Measurements from ENCODE around the gene SNAP25.
A peak's percentile ranks its signal among the peaks of the same experiment; 100 is the strongest.

The SNAP25 gene

DNA sequence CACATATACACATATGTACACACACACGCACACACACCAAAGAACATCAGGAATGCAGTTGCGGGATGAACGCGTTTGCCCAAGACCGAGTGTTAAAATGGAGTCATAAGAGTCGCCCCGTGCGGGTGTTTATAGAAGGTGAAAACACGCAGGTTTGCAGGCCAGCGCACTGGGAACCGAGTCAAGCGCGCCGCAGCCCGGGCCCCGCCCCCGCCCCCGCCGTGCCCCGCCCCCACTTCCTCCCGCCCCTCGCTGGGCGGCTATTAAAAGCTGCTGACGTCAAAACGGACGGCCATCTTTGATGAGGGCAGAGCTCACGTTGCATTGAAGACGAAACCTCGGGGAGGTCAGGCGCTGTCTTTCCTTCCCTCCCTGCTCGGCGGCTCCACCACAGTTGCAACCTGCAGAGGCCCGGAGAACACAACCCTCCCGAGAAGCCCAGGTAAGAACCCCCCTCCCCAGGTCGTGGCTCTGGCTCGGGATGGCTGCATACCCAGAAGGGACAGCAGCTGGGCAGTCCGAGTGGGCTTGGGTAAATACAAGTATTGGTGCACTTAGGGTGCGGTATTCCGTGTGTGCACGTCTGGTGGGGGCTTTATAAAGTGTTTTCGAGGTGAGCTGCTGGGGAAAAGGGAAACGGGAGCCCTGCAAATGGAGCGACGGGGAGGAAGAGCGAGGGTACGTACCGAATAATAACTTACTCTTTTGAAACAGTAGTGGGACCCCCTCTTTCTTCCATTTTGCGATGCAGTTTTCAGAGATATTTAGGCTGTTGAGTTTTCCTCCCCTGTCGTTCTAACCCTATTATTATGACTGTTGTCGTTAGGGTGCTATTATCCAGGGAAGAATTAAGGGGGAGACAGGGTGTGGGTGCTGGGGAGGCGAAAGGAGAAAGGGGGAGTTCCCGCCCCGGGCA is at the start of gene SNAP25:
TSS of gene SNAP25 (plus strand) at position 295 of the 916 bp plus-strand sequence. CDS start 56,662 bp downstream, outside the sequence.
- Mint-ChIP-seq H3K27ac (peak within 1 kb of the TSS; percentile 49), H3K4me3 (peak within 1 kb of the TSS; percentile 53), H3K27me3 (peaks cover 41% of the 10 kb centered on the region), H3K9me3 (peaks cover 17% of the 10 kb centered on the region), H3K4me1 (peaks cover 15% of the 10 kb centered on the region), H3K36me3 (no peaks in the 10 kb centered on the region)

DNA sequence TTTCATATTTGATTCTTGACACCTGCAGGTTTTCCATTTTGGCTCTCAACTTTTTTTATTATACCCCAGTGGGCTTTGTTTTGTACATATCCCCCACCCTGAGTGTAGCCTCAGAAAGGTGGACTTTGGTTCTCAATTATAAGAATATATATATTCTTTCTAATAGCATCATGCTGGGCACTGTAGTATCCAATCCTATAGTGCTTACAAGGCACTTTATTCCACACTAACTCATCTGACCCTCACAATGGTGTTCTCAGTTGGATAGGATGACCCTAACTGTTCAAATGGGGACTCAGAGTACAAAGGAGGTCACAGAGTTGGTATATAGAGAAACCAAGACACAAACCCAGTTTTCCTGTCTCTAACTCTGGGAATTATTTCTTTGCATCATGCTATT is 48.9 kb upstream of the SNAP25 start:
- Mint-ChIP-seq H3K4me1 (peaks cover 4% of the 10 kb centered on the region), H3K4me3 (no peak overlapping the region), H3K27me3 (peaks cover 23% of the 10 kb centered on the region), H3K36me3 (peaks cover 1% of the 10 kb centered on the region), H3K9me3 (no peaks in the 10 kb centered on the region), H3K27ac (no peak overlapping the region)

DNA sequence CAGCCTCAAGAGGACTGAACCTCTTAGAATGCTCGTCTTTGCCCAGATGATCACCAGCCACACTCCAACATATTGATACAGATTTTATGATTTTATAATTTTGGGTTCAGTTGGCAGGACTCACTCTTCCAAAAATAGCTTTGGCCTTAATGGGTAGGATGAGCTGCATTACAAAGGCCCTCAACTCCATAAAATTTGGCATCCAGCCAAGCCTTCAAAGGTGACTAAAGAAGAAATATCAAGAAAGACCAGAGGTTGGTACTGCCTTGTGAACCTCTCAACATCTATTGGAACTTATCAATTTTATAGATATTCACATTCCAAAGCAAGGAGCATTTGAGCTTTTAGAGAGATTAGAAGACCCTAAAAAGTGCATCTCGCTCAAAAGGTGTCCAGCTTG is 48.4 kb upstream of the SNAP25 start:
- H3K4me3 Mint-ChIP-seq: no peak overlapping the region
- no peak overlapping the region for H3K27ac Mint-ChIP-seq
- peaks cover 4% of the 10 kb centered on the region for H3K4me1 Mint-ChIP-seq
- H3K9me3 Mint-ChIP-seq: no peaks in the 10 kb centered on the region
- H3K36me3 Mint-ChIP-seq: peaks cover 1% of the 10 kb centered on the region
- H3K27me3 Mint-ChIP-seq: peaks cover 23% of the 10 kb centered on the region

DNA sequence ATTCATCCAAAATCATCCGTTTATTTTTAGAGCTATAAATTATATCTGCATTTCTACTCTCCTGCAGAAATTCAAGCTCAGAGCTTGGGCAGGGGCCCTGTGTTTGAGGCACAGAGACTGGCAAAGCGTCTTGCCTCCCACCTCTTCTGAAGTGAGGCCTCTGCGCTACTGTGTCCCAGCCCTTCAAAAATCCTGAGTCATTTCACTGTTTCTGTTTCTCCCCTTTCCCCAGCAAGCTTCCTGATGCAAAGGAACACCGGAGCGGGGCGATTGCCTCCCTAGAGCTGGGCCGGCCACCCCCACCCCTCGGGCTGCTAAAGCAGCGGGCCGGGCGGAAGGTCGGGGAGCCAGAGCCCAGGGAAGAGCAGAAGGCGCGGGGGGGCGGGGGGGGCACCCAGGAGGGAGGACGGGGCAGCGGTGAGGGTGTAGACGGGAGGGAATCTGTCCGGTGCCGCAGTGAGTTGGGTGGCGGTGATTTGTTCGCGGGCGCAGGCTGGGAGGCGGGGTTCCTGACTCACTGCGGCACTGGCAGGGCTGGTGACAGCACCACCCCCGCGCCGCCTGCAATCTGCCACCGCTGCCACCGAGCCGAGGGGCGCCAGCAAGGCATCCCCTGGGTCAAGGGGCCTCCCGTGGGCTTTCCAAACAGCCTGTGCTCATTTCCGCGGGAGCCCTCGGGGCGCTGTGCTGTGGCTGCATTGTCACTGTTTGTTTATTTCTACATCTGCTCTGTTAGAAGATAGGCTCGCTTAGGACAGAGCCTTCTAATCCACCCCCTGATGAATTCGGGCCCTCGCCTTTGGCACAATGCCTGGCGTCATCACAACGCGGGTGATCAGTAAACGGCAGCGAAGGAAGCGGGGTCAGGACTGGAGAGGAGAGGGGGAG is 46.5 kb upstream of the SNAP25 start:
- H3K4me3 Mint-ChIP-seq: no peak overlapping the region
- no peaks in the 10 kb centered on the region for H3K9me3 Mint-ChIP-seq
- H3K36me3 Mint-ChIP-seq: peaks cover 1% of the 10 kb centered on the region
- H3K27ac Mint-ChIP-seq: no peak overlapping the region
- peaks cover 4% of the 10 kb centered on the region for H3K4me1 Mint-ChIP-seq
- peaks cover 26% of the 10 kb centered on the region for H3K27me3 Mint-ChIP-seq

DNA sequence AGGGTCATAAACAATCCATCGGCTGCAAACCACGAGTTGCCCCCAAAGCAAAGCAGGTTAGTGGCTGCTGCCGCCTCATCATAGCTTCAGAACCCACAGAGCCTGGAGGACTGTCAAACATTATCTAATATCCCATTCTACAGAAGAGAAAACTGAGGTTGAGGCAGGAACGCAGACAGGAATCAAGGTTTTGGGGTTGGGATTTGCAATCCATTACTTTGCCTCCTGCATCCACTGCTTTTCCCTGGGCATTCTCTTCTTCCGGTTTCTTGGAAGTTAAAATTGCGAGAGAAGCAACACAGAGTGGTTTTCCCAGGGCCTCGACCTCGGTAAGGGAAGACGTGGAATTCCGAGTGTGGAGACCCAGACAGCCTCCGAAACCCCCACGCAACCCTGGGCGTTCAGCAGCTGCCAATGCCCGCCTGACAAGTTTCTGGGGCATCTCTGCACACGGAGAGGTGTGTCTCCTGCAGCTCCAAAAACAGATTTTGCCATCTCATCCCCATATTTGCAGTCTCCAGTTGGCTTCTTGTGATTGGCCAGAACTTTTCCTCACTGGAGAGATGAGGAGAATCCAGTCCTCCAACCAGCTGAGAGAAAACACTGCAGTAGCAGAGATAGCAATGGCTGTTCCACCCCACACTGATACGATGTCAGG is 45.5 kb upstream of the SNAP25 start:
- Mint-ChIP-seq H3K36me3 (peaks cover 1% of the 10 kb centered on the region), H3K4me3 (no peak overlapping the region), H3K27me3 (peaks cover 28% of the 10 kb centered on the region), H3K9me3 (no peaks in the 10 kb centered on the region), H3K4me1 (peaks cover 4% of the 10 kb centered on the region), H3K27ac (no peak overlapping the region)

DNA sequence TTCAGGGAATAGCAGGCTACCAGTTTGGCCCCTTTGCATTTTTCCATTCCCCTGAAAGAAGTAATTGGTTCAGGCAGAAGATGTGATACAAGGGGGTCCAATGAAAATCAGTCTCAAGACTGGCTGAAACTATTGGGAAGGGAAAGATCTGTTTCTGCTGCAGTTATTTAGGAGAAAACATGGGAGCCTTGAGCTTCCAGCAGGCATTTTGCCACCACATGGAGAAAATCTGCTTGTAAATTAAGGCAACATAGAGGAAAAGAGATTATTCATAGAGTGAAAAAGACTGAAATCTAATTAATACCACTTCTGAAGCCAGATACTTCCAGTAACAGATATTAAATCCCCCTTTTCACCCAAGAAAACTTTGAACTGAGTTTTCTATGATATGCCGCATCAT is 44.2 kb upstream of the SNAP25 start:
- Mint-ChIP-seq H3K4me1 (peaks cover 4% of the 10 kb centered on the region), H3K27me3 (peaks cover 28% of the 10 kb centered on the region), H3K36me3 (peaks cover 1% of the 10 kb centered on the region)

DNA sequence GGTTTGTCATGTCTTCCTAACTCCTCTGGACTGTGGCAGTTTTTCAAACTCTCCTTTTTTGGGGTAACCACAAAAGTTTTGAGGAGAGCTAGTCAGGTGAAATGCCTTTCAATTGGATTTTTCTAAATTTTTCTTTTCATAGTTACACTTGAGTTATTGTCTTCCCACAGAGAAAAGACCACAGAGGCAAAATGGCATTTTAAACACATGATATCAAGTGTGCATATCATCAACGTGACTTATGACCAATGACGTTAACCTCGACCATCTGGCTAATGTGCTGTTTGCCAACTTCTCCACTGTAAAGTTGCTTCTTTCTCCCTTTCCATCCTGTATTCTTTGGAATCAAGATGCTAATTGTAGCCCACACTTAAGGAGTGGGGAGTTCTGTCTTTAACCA is 41.3 kb upstream of the SNAP25 start:
- H3K36me3 Mint-ChIP-seq: no peaks in the 10 kb centered on the region
- no peaks in the 10 kb centered on the region for H3K9me3 Mint-ChIP-seq
- no peak overlapping the region for H3K27ac Mint-ChIP-seq

More for the DNA sequence above, 44.2 kb upstream of the SNAP25 start:
- H3K9me3 Mint-ChIP-seq: no peaks in the 10 kb centered on the region
- H3K4me3 Mint-ChIP-seq: no peak overlapping the region
- H3K27ac Mint-ChIP-seq: no peak overlapping the region

DNA sequence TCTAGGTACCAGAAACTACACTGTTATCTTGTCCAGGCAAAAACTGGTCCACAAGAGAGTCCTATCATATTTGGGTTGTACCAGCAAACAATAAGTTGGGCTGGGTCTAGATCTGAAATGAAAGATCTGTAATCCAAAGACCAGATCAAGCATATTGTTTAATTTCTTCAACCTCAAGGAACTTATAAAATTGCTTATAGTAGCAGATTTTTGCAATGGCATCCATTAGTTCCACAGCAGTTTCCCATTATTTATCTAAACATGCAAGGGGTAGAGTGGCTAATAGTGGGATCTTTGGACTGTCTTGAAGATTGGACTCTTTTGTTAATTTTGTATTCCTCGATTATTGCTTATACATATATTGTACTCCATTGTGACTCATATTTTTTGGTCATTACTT is 40.5 kb upstream of the SNAP25 start:
- Mint-ChIP-seq H3K27me3 (peaks cover 12% of the 10 kb centered on the region), H3K27ac (no peak overlapping the region), H3K9me3 (no peaks in the 10 kb centered on the region), H3K4me1 (no peaks in the 10 kb centered on the region), H3K4me3 (no peak overlapping the region), H3K36me3 (no peaks in the 10 kb centered on the region)

More for the DNA sequence above, 41.3 kb upstream of the SNAP25 start:
- peaks cover 3% of the 10 kb centered on the region for H3K4me1 Mint-ChIP-seq
- no peak overlapping the region for H3K4me3 Mint-ChIP-seq
- peaks cover 17% of the 10 kb centered on the region for H3K27me3 Mint-ChIP-seq

DNA sequence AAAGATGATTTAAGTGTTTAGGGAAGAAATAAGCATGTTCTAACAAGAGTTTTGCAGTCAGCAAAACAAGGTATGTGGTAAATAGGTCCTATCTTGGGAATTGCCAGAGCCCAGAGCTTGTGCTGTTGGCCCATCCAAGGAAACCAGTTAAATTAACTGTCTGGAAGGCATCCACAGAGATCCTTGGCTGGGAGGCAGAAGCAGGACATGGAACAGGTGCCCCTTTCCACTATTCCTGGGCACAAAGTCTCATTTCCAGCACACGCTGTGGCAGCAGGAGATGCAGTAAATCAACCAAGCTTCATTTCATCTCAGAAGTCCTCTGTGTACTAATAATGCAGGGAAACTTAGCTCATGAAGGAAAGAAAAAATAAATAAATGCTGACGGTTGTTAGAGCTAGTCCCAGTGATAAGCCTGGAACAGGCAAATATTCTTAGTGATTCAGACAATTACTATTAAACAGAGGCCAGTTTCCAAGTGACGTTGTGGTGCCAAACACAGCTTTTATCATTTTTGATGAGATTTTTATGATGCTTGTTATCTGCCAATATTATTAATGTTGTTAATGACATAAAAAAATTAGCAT is 39.8 kb upstream of the SNAP25 start:
- Mint-ChIP-seq H3K36me3 (no peaks in the 10 kb centered on the region), H3K27me3 (peaks cover 9% of the 10 kb centered on the region), H3K27ac (no peak overlapping the region), H3K4me1 (no peaks in the 10 kb centered on the region), H3K4me3 (no peak overlapping the region), H3K9me3 (no peaks in the 10 kb centered on the region)

DNA sequence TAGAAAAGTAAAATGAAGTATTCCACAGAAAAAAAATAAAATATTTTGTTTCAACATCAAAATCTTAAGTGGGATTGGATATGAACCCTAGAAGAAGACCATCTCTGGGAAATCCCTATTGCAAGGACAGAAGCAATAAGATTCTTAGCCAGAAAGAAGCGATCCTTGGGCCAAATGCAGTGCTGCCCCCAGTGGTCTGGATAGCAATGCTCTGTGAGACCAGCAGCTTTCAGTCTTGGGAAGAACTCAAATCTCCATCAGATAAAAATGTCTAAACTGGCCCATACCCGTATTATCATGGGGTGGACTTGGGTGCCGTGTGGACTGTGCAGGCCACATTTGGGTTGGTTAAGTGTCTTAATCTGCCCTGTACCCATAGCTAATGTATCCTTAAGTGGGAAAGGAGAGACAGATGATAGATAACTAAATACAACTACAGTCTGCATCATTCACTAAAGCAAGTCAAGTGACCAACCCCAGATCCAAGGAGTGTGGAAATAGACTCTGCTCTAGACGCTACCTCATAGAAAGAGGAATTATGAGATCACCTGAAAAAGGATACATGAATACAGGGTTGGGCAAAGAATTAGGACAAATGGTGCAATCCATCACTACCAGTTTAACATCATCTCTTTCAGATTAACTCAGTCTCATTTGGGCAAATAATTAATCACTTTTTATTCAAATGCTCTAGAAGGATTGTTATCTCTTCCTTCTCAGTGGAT is 38.9 kb upstream of the SNAP25 start:
- H3K4me3 Mint-ChIP-seq: no peak overlapping the region
- no peaks in the 10 kb centered on the region for H3K9me3 Mint-ChIP-seq
- no peaks in the 10 kb centered on the region for H3K4me1 Mint-ChIP-seq
- H3K27ac Mint-ChIP-seq: no peak overlapping the region
- H3K36me3 Mint-ChIP-seq: no peaks in the 10 kb centered on the region
- H3K27me3 Mint-ChIP-seq: peaks cover 7% of the 10 kb centered on the region

DNA sequence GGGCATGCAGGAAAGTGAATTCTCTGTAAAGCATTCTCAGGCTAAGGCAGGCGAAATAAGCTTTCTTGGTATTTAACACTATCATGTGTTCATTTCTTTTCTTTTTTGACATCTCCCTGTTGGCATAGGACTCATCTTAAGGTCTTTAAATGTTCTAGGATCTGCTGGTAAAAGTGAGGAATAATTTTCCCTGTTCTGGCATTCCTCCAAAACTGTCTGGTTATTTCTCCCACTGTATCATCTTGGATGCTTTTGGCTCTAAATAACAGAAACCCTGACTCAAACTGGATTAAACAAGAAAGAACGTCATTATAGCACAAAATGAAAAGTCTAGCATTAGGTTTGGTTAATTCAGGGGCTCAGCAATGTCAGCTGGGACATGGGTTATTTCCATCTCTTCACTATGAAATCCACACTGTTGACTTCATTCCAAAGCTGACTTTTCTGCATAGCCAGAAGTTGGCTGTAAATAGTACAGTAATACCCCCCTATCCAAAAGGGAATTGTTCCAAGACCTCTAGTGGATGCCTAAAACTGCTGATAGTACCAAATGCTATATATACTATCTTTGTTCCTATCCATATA is 37.9 kb upstream of the SNAP25 start:
- Mint-ChIP-seq H3K4me1 (no peaks in the 10 kb centered on the region), H3K27me3 (peaks cover 7% of the 10 kb centered on the region), H3K36me3 (no peaks in the 10 kb centered on the region), H3K4me3 (no peak overlapping the region), H3K9me3 (no peaks in the 10 kb centered on the region), H3K27ac (no peak overlapping the region)

DNA sequence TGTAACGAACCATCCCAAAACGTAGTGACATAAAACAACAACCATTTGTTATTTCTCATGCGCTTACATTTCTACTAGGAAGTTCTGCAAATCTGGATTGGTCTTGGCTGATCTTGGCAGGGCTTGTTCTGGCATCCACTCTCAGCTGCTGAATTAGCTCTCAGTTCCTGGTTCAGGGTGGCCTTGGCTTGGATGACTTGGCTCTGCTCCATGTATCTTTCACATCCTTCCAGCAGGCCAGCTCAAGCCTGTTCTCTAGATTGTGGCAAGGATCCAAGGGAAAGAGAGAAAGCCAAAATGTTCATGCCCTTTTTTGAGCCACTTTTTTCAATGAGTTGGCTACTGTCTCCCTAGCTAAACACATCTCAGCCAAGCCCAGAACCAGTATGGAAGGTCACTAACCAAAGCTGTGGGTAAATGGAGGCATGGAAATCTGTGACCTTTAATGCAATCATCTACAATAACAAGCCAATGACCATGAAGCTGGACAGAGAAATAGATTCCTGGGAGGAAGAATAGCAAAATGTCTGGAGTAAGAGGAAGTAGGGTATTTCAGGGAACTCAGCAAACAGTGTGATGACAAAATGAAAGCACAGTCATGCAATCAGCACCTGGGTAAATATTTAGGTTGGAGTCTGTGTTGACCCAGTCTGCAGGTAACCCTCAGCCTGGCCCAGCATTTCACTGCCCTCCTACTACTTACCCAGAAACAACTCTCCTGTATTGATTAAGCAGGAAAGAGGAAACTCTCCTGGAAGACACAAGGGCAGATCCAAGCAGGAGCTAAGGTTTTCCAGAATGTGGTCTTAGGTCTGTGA is 32.7 kb upstream of the SNAP25 start:
- Mint-ChIP-seq H3K4me3 (no peak overlapping the region), H3K9me3 (peaks cover 4% of the 10 kb centered on the region), H3K36me3 (no peaks in the 10 kb centered on the region), H3K27ac (no peak overlapping the region), H3K4me1 (no peaks in the 10 kb centered on the region), H3K27me3 (peaks cover 3% of the 10 kb centered on the region)

DNA sequence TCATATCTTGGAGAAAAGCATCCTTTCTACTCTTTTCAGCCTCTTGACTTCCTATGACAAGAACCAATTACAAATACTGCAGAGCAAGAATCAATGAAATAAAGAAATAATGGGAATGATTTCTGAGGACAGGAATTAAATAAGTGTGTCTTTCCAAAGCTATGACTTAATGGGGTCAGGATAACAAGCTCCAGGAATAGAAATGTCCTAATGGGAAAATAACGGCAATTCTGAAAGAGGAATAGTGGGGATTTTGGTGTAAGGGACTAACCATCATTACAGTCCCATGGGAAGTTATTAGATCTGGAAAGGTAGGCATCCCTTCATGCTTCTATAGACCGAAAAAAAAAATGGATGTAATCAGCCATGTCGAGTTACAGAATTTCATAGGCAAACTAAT is 28.2 kb upstream of the SNAP25 start:
- no peak overlapping the region for H3K4me3 Mint-ChIP-seq
- H3K27me3 Mint-ChIP-seq: peaks cover 4% of the 10 kb centered on the region
- no peak overlapping the region for H3K27ac Mint-ChIP-seq
- H3K9me3 Mint-ChIP-seq: peaks cover 10% of the 10 kb centered on the region
- H3K36me3 Mint-ChIP-seq: no peaks in the 10 kb centered on the region
- H3K4me1 Mint-ChIP-seq: no peaks in the 10 kb centered on the region

DNA sequence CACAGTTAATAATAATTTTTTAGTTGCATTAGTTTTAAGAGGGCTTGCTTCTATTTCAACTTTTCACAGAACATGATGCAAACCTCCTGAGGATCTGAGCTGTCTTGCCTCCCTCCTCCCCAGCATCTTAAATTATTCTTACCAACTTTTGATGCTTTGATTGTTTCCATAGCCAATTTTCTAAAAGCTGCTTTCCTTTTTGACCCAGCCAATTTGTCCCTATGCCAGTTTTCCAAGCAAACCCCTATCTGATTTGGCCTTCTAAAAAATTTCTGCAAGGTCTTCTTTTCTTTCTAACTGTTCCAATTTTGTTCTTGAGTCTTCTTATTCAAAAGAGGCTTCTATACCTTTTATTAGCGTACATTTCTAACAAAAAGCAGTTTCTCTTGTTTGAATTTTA is 26.5 kb upstream of the SNAP25 start:
- Mint-ChIP-seq H3K36me3 (no peaks in the 10 kb centered on the region), H3K27ac (no peak overlapping the region), H3K4me3 (no peak overlapping the region), H3K9me3 (peaks cover 6% of the 10 kb centered on the region), H3K4me1 (no peaks in the 10 kb centered on the region), H3K27me3 (peaks cover 6% of the 10 kb centered on the region)
